Ovary (tissue), 3 donors: Measurements from ENCODE around the gene LENG9.

ENCODE experiments used
- CTCF ChIP-seq, 3 donors: fragments of 450-650 bp in 2 of 3; fragments of 200-600 bp in 1 of 3; IDR thresholded peaks; one replicate each; pipeline versions ENCODE4 v1.5.1 to v1.8.0; 2016 to 2022; ENCODE audit warnings: antibody characterized with exemption in 3 of 3, mild to moderate bottlenecking in 1 of 3
- POLR2A ChIP-seq: fragments of 450-650 bp; IDR thresholded peaks from one replicate; pipeline ENCODE4 v1.6.1; 2017; ENCODE audit warnings: antibody characterized with exemption, mild to moderate bottlenecking, moderate library complexity
- donor health status: DM: no; HTN: no; CAD: no.

GRCh38 chr19:54429176-54429495, 34.4 kb downstream of the LENG9 start:
- TF ChIP-seq CTCF (IDR thresholded peaks at IDR 0.05) (no peak), POLR2A (no peak)
